ENCODE results near the gene RNF34.

RNF34 gene

DNA sequence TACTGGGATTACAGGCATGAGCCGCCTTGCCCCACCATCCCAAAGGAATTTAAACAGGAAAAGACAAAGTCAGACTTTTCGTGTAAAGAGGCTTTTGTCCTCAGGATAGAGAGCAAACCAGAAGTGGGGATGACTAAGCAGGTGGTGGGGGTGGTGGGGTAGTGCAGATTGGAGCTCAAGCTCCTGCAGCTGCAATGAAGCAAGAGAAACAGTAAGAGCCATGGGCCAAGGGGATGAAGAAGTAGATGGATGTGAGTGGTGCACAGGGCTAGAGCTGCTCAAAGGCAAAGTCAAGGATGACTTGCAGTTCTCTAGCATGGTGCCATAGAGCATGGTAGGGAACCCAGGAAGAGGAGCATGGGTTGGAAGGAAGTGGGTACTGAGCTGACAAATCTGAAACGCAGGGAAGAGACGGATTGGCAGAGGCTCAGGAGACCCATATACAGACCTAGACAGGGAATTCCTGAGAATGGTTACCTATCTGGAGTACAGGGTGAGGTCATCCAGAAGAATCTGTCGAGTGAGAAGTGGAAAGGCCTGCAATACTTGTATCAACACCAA is 11.4 kb upstream of the RNF34 start:
- peak; percentile 59 for DNase-seq (ENCODE audit: low read depth, low spot score)

DNA sequence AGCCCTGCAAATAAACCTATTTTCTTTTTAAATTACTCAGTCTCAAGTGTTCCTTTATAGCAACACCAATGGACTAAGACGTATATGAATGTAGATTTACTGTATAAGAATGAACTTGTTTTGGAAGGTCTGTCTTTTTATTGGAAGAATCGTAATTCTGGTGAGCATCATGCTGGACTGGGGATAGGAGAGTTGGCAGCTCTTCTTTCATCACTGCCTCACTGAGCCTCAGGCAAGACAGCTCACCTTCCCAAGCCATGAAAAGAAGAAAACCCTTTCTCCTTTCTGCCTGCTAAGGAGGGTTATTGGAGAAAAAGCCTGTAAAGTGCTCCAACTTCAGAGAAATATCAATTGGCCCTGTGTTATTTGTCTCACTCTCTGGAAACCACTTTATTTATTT is 9.1 kb upstream of the RNF34 start:
- DNase-seq (ENCODE audit: low read depth, low spot score), result no peak

DNA sequence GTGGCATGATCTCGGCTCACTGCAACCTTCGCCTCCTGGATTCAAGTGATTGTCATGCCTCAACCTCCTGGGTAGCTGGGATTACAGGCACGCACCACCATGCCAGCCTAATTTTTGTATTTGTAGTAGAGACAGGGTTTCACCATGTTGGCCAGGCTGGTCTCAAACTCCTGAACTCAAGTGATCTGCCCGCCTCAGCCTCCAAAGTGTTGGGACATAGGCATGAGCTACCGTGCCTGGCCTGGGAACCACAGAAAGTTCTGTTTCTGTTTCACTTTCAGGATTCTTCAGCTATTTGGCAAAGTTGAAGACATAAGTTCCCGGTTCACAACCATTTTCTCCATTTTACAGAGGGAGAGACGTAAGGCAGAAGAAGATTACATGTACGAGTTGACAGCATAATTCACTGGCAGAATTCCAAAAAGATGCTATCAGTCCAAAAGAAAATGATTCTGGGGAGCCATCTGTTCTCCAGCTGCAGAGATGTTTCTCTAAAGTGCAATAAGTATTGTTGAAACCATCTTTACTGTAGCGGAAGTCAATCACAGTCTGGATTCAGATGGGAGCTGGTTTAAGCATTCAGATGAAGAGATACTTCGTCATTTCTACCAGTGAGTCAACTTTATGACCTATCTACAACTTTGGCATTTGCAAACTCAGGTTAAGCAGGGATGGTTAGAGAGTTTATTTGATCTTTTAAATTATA is 8.1 kb upstream of the RNF34 start:
- no peak for DNase-seq (ENCODE audit: low read depth, low spot score)

DNA sequence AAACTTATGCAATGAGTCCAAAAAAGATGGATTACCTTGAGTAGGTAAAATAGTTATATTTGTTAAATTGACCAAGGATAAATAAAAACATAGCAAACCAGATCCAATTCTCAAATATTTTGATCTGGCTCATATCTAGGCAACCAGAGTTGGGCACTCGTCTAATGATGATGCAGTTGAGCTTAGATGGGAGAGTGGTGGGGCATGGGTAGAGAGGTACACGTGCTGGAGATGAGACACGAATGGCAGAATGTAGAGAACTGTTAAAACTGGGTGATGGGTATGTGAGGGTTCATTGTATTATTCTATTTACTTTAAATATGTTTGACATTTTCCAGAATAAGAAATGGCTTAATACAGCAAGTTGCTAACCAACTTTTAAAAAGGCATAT is 7.6 kb upstream of the RNF34 start:
- no peak for DNase-seq (ENCODE audit: low read depth, low spot score)

DNA sequence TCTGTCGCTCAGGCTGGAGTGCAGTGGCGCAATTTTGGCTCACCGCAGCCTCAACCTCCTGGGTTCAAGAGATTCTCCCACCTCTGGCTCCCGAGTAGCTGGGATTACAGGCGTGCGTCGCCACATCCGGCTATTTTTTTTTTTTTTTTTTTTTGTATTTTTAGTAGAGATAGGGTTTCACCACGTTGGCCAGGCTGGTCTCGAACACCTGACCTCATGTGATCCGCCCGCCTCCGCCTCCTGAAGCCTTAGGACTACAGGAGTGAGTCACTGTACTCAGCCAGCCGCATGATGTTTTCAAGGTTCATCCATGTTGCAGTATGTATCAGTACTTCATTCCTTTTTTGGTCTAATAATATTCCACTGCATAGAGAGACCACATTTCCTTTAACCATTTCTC is 2.4 kb upstream of the RNF34 start:
- no peak for DNase-seq (ENCODE audit: low read depth, low spot score)

DNA sequence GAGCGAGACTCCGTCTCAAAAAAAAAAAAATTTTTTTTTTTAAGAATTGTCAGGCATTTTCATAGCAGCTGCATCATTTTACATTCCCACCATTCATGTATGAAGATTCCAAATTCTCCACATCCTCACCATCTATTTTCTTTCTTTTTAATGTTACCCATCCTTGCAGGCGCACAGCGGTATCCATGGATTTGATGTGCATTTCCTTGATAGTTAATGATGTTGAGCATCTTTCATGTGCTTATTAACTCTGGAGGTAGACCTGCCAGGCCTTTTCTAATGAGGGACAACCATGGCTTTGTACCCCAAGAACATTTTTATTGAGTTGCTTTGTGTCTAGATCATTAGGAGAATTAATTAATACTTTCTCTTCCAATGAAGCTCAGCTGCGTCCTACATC is 1.6 kb upstream of the RNF34 start:
- DNase-seq (ENCODE audit: low read depth, low spot score), result no peak

DNA sequence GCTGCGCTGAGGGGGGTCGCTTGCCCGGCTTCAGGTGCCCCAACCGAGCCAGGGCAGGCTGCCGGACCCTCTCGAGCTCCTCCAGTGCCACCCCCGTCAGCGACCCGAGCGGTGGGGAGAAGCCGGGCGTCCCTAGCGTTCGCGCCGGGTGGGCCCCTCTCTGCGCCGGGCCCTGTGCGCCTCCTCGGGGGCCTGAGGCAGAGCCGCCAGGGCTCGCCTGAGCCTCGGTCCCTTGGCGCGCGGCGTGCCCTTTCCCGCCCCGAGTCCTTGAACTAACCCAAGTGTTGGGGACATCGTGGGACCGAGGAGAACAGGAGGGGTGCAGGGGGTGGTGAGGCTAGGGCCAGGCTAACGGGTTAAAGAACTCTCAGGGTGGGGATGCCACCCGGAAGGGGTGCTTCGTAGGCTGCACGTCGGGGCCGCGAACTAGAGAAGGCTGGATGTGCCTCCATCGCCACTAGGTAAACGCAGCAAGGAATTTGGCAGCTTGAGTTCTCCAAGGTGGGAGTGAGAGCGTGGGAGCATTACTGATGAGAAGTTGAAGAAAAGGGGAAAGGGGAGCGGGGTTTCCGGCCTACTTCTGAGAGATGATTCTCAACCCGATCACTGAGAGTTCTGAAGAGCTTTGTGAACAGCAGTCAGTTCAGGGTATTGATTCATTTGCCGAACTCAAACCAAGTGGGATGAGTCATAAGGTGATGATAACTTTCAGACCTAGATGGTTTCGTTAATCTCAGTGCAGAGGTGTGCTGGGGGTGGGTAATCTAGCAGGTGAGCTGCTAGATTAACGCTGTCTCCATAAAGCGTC is 618 bp downstream of the RNF34 start:
- peak; percentile 65 for DNase-seq (ENCODE audit: low read depth, low spot score)

DNA sequence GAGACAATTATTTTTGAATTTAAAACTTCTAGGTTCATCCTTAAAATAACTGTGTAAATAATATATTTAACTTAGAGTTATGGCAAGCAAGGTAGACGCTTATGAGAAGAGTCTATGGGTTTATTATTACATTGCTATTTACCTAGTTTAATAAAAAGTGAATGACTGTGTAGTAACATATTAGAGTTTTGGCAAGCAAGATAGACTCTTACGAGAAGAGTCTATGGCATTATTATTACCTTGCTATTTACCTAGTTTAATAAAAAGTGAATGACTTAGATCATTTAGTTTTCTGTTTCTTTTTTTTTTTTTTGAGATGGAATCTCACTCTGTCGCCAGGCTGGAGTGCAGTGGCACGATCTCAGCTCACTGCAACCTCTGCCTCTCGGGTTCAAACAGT is 3.8 kb downstream of the RNF34 start:
- no peak for DNase-seq (ENCODE audit: low read depth, low spot score)

DNA sequence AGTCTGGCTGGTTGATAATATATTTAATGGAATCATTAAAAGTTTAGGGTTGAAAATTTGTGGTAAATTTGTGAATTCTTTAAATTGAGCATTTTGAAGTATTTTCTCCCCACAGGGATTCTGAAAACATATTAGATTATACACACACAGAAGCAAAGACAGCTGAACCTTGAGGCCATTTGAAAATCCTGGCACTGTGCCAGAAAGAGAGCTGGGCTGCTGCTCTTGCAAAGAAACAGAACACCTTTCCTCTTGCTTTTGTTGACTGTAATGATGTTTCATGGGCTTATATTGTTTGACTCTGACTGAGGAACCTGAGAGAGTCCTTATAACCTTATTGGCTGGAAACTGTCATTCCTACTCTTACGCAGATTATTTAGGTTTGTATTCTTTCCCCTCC is 4.8 kb downstream of the RNF34 start:
- DNase-seq (ENCODE audit: low read depth, low spot score), result peak; percentile 18

DNA sequence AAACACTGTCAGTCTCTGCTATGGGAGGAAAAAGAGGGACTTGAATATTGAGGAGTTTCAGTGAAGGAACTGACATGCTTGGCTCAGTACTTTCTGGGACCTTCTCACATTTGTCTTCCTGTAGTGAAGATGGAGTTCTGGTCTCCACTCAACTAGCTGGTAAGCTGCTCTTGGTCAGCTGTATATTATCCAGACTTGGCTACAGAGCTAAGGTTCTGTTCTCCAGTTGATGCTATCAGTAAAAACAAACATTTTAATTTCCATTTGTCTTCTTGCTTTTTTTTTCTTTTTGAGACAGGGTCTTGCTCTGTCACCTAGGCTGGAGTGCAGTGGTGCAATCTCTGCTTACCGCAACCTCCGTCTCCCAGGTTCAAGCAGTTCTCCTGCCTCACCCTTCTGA is 5.3 kb downstream of the RNF34 start:
- no peak for DNase-seq (ENCODE audit: low read depth, low spot score)

DNA sequence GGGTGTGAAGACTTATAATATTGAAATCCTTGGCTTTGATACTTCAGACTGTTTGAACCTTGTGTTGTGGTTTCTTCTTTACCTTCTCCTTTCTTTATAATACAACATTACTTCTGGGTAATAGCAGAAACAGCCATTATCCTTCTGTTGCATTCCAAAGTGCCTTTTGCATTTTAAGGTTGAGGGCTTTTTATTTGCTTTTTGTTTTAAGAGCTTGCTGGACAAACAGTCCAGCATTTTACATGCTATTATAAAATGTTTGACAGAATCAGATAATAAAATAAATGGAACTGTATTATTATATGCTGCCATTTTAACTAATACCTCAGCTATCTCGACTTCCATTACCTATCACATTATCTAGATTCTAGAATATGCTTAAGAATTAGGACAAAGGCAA is 14.0 kb downstream of the RNF34 start:
- no peak for DNase-seq (ENCODE audit: low read depth, low spot score)

DNA sequence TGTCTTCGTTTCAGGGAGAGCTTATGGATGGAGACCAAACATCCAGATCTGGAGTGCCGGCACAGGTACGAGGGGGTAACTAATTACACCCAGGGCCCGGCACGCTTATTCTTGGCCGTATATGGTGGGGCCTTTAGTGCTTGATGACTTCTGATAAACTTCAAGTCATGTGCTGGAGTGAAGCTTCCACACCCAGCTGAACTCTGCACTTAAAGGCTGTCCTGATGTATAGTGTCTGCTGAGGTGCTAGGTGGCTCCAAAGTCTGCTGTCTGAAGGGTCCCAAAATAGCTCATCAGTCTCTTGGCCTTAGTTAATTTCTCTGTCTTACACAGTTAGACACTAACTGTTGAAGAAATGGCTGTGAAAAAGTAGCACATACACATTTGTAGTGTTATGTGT is 17.9 kb downstream of the RNF34 start:
- DNase-seq (ENCODE audit: low read depth, low spot score), result no peak

DNA sequence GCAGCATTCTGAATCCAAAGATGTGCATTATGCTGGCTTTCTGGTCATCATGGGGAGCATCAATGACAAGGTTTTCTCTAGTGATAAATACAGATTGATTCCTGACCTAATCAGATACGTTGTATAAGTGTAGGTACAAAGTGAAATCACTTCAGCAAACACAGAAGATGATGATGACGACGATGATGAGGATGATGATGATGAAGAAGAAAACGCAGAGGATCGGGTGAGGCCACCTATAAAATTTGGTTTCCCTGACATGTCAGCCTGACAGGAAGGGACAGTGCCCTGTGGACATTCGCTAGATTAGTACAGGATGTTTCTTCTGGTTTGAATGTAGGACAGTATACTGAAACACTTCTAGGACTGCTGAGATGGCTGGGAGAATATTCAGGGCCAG is 20.2 kb downstream of the RNF34 start:
- no peak for DNase-seq (ENCODE audit: low read depth, low spot score)

DNA sequence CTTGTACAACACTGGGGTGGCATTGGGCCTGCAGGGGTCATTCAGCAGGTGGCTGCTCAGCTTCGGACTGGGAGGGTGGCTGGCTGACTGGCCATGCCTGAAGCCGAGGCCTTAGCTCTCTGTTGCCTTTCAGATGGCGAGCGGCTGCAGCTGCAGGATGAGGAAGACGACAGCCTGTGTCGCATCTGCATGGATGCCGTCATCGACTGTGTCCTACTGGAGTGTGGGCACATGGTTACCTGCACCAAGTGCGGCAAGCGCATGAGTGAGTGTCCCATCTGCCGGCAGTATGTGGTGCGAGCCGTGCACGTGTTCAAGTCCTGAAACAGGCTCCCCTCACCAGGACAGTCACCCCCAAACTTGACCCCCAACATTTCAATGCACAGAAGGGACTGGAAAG is 23.3 kb downstream of the RNF34 start:
- DNase-seq (ENCODE audit: low read depth, low spot score), result no peak

DNA sequence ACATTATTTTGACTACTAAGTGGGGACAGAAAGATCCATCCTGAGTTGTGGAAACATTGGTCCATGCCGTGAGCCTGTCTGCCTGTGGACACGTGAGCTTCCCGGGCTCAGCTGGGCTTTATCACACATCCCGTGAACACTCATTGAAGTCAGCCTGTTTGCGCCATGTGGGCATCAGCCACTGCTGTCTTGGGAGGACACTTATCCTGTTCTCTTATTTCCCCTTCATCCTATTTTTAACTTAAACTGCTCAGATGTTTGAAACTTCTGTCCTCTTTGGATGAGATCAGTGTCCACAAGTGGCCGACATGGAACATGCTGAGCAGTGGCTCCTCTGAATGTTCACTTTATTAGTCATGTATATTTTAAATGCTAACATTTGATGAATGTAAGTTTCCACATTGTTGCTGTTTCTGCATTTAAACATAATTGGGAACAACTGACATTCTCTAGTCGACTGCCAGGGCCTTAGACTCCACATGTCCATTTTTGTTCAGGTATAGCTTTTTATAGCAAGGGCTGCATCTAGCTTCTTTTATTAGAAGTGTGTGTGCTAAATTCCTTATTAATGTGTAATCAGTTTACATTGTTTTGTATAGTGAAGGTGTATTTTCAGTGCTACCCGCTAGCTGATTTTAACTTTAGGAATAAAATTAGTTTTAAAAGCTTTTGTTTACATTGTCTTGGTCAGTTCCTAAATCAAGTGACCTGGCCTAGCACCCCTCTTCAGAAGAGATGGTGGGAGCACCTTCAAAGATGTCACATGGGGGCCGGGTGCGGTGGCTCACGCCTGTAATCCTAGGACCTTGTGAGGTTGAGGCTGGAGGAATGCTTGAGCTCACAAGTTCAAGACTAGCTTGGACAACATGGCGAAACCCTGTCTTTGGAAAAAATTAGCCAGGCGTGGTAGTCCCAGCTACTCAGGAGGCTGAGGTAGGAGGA is 24.0 kb downstream of the RNF34 start:
- DNase-seq (ENCODE audit: low read depth, low spot score), result no peak

DNA sequence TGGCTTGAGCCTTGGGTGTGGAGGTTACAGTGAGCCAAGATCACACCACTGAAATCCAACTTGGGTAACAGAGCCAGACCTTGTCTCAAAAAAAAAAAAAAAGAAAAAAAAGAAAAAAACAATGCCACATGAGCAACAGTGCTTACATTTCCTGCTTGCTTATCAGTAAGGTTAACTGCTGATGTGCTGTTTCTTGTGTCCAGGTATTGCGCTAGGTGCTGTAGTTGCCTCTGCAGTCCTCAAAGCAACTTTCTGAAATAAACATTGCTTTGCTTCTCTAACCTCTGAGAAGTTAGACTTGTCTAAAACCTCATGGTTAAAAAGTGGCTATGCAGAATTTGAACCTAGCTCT is 24.7 kb downstream of the RNF34 start:
- no peak for DNase-seq (ENCODE audit: low read depth, low spot score)

DNA sequence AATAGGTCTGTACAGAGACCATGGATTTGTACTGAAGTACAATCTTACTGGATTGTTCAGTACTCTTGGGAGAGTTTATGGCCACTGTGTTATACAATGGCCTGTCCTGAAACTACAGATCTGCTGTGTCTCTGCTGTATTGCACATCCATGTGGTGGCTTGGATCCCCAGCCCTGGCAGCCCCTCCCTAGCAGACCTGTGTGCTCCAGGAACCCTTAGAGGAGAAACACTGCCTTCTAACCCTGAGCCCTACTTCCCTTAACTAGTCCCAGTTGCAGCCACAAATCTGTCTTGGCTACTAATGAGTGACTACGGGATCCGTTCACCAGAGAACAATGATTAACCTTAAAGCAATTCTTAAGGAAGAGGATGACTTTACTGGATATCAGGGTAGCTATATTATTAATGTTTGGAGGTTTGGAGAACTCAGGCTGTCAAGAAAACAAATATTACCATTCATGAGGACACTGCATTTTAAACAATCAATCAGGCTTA is 27.7 kb downstream of the RNF34 start:
- DNase-seq (ENCODE audit: low read depth, low spot score), result no peak

DNA sequence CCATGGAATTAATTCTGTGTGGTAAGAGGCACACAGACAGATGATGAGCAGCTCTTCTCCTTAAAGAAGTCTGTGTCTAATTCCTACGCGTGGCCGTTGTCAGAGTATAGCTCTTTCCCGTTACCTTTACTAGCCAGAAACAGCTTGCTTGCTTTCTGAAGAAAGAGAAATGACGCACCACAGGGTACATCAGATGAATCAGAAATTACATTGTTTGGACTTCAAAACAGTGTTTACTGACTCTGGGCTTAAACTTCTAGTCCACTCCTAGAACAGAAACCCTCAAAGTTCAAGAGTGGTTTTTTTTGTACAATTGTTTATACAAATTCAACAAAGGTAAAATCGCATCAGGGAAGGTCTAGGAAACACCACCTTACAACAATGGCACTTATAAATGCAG is 29.0 kb downstream of the RNF34 start:
- DNase-seq (ENCODE audit: low read depth, low spot score), result no peak

DNA sequence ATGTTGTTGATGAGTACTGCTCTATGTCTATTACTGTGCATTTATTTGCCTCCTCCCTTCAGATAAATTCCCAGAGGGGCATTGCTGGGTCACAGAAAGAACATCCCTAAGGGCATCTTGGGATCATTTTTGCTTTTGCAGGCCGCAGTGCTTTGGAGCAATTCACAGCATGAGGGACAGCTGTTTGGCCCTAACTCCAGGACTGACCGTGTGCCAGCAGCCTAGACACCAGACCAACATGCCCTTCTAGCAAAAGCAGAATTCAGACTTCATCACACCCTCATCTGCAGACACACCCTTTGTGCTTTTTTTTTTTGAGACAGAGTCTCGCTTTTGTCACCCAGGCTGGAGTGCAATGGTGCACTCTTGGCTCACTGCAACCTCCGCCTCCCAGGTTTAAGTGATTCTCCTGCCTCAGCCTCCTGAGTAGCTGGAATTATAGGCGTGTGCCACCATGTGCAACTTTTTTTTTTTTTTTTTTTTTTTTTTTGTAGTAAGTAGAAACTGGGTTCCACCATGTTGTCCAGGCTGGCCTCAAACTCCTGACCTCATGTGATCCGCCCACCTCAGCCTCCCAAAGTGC is 31.0 kb downstream of the RNF34 start:
- DNase-seq (ENCODE audit: low read depth, low spot score), result no peak

DNA sequence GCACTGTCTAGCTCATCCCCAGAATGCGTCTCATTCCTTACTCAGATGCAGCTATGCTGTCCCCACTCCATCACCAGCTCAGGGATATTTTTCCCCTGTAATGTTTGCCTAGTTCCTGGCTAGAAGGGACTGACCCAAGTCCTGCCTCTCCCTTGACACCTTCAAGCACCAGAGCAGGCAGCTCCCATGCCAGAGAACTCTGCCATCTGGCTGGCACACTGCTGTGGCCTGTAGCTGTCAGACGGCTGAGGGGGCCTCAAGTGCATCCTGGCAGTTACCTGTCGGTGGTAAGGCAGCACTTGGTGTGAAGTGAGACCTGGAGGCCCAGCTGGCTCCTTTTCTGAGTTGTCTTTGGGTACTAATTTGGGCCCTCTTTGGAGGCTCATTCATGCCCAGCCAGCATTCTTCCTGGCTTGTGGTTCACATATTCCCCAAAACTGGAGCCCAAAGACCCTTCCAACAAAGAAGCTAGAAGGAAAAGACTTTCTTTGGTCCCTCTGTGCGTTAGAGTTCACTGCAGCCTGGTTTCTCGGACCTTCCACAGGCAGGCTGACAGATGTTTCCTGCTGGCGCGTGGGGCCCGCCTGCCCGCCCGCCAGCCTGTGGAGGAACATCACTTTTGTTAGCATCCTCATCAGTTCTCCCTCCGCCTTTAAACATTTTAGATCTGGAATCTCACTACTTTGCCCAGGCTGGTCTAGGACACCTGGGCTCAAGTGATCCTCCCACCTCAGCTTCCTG is 33.0 kb downstream of the RNF34 start:
- DNase-seq (ENCODE audit: low read depth, low spot score), result no peak

DNA sequence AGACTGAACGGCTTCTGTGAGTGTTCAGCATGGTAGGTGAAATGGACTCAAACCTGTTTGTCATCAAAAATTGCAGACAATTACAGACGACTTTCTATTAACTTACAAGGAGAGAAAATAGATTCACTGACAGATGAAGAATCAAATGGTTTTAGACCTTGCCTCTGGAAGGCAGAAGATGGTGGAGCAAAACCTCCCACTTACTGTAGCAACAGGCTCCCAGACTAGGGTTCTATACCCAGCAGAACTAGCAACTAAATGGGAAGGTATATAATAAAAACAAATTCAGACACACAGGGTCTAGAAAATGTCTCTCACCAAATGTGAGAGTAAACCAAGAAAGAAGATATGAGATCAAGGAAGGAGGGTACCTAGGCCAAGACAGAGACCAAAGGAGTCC is 36.8 kb downstream of the RNF34 start:
- no peak for DNase-seq (ENCODE audit: low read depth, low spot score)

Measured in astrocyte of the hippocampus (primary cell).